Articular chondrocyte of knee joint (primary cell): ENCODE data around the gene CCER1. TPM values are rescaled to one million over a fixed set of nuclear protein-coding genes. Genes with fewer than 3 reads are reported as not detected.

Experiments used
- total RNA-seq: library from RNA; depleted of rRNA; stranded (reverse); fragments of >200 nt; gene quantifications from 2 replicates; pipeline ENCODE4 v1.2.3, GENCODE V29; 2012

Gene CCER1
- not detected in 2 replicates for total RNA-seq

GRCh38 chr12:90954921-90955320, at the start of gene CCER1:
TSS of gene CCER1 (minus strand) at chr12:90955176. CDS start at chr12:90954742, 434 bp downstream.

Other genes starting within 250 kb of the CCER1 start
- 0.26 and 0.76 TPM in 2 replicates for gene EPYC, start 49.8 kb upstream of the CCER1 start, total RNA-seq
- gene KERA, start 102.8 kb upstream of the CCER1 start, total RNA-seq: 0.11 TPM in 1 of 2 replicates, not detected in the other
- 7,416 and 8,099 TPM in 2 replicates for gene LUM, start 156.3 kb upstream of the CCER1 start, total RNA-seq
- 6,413 and 6,491 TPM in 2 replicates for gene DCN, start 227.6 kb upstream of the CCER1 start, total RNA-seq